NB4 (cell line): ENCODE results near the gene ACRV1.

Experiments used
- CTCF ChIP-seq: IDR thresholded peaks from one replicate; pipeline ENCODE4 v1.5.1; 2012; ENCODE audit warnings: low read depth, low read length
- POLR2A ChIP-seq: IDR thresholded peaks from 2 replicates; pipeline ENCODE4 v1.6.1; 2011; ENCODE audit warnings: mild to moderate bottlenecking; ENCODE audit not compliant: insufficient read length; ENCODE audit errors: extremely low read depth

GRCh38 chr11:125728969-125729368, 48.3 kb upstream of the ACRV1 start:
- TF ChIP-seq CTCF (no peak), POLR2A (no peak)
